SK-N-SH (cell line): ENCODE results near the gene THSD4. TPM values are rescaled to one million over a fixed set of nuclear protein-coding genes. Genes with fewer than 3 reads are reported as not detected.

Experiments used
- CTCF ChIA-PET: fragments of 300-600, 350-600 bp; formaldehyde crosslinking; extraction: SDS; loops from one replicate; lab custom pipeline; 2021; lab: Yijun Ruan, JAX
- POLR2A ChIA-PET: fragments of 350-600 bp; sonication (Branson Sonifier 250); formaldehyde crosslinking; extraction: SDS; loops from one replicate; lab custom pipeline; 2020; ENCODE audit warnings: antibody characterized with exemption, inconsistent platforms; lab: Yijun Ruan, JAX
- DNase-seq: peaks from one replicate; pipeline ENCODE4 v3.0.0; 2012
- H2AFZ ChIP-seq: fragments of 200-600 bp; sonication (generic); 2 replicates; pipeline ENCODE4 v1.8.1; 2016; ENCODE audit warnings: antibody characterized with exemption, mild to moderate bottlenecking, low read depth
- H3F3A ChIP-seq: fragments of 200-600 bp; sonication (generic); replicated peaks from 2 replicates; pipeline ENCODE3; 2016; ENCODE audit warnings: antibody characterized with exemption, mild to moderate bottlenecking; ENCODE audit not compliant: insufficient read depth
- H3K27ac ChIP-seq, 2 experiments: fragments of 200-500 bp in 1 of 2; fragments of 200-600 bp in 1 of 2; sonication (Bioruptor generic) in 1 of 2; sonication (generic), shearing (Covaris generic) in 1 of 2; 2 replicates each; pipeline versions ENCODE4 v1.5.1 to v1.6.1; 2014 to 2016; ENCODE audit warnings: low read depth in 2 of 2, inconsistent platforms in 1 of 2, low read length in 1 of 2, mild to moderate bottlenecking in 1 of 2, mixed read lengths in 1 of 2
- H3K27me3 ChIP-seq: fragments of 200-600 bp; sonication (generic), shearing (Covaris generic); 2 replicates; pipeline ENCODE4 v1.6.1; 2016; ENCODE audit warnings: mixed run types; ENCODE audit not compliant: insufficient read depth
- H3K36me3 ChIP-seq, 2 experiments: fragments of 200-500 bp in 1 of 2; fragments of 200-600 bp in 1 of 2; sonication (Bioruptor generic) in 1 of 2; sonication (generic) in 1 of 2; replicated peaks in 1 of 2; 2 replicates each; pipeline versions ENCODE3 to v1.5.1; 2014 to 2016; ENCODE audit warnings: low read length in 1 of 2, mild to moderate bottlenecking in 1 of 2; ENCODE audit not compliant: insufficient read depth in 2 of 2, control insufficient read depth in 1 of 2
- H3K4me1 ChIP-seq, 2 experiments: fragments of 200-500 bp in 1 of 2; fragments of 200-600 bp in 1 of 2; sonication (Bioruptor generic) in 1 of 2; sonication (generic), shearing (Covaris generic) in 1 of 2; 2 replicates each; pipeline versions ENCODE4 v1.5.1 to v1.6.1; 2014 to 2016; ENCODE audit warnings: low read depth in 1 of 2, low read length in 1 of 2, mixed run types in 1 of 2; ENCODE audit not compliant: insufficient read depth in 2 of 2, control insufficient read depth in 1 of 2
- H3K4me2 ChIP-seq: fragments of 200-600 bp; sonication (generic), shearing (Covaris generic); 2 replicates; pipeline ENCODE4 v1.6.1; 2017; ENCODE audit warnings: mixed run types
- H3K4me3 ChIP-seq, 2 experiments: fragments of 200-500 bp in 1 of 2; fragments of 200-600 bp in 1 of 2; sonication (Bioruptor generic) in 1 of 2; sonication (generic), shearing (Covaris generic) in 1 of 2; 2 replicates each; pipeline versions ENCODE4 v1.5.1 to v1.8.1; 2014 to 2016; ENCODE audit warnings: low read depth in 2 of 2, inconsistent platforms in 1 of 2, low read length in 1 of 2, mild to moderate bottlenecking in 1 of 2, mixed read lengths in 1 of 2, moderate library complexity in 1 of 2
- H3K79me2 ChIP-seq: fragments of 200-600 bp; sonication (generic); 2 replicates; pipeline ENCODE4 v1.8.1; 2017; ENCODE audit warnings: mild to moderate bottlenecking; ENCODE audit not compliant: insufficient read depth
- H3K9ac ChIP-seq: fragments of 200-600 bp; sonication (generic); 2 replicates; pipeline ENCODE4 v1.6.1; 2017; ENCODE audit warnings: mixed run types
- H3K9me2 ChIP-seq: fragments of 200-600 bp; sonication (generic); 2 replicates; pipeline ENCODE4 v1.6.1; 2017; ENCODE audit warnings: mixed run types
- H3K9me3 ChIP-seq: fragments of 200-600 bp; sonication (generic); 2 replicates; pipeline ENCODE4 v1.6.1; 2017; ENCODE audit warnings: mixed run types, mild to moderate bottlenecking, moderate library complexity
- H4K20me1 ChIP-seq: fragments of 200-600 bp; sonication (generic); 2 replicates; pipeline ENCODE4 v1.6.1; 2017; ENCODE audit warnings: mild to moderate bottlenecking, mixed run types; ENCODE audit not compliant: insufficient read depth
- FOXM1 ChIP-seq: IDR thresholded peaks from 2 replicates; pipeline ENCODE4 v1.4.0; 2012; ENCODE audit warnings: low read depth, mild to moderate bottlenecking
- GATA2 ChIP-seq: sonication (generic); formaldehyde crosslinking; IDR thresholded peaks from 2 replicates; pipeline ENCODE4 v1.5.0; 2020; ENCODE audit warnings: mild to moderate bottlenecking, missing genetic modification reagents
- NFIC ChIP-seq: IDR thresholded peaks from 2 replicates; pipeline ENCODE4 v1.4.0; 2012; ENCODE audit warnings: borderline replicate concordance
- NRF1 ChIP-seq: IDR thresholded peaks from 2 replicates; pipeline ENCODE4 v1.6.1; 2012; ENCODE audit warnings: low read depth, mild to moderate bottlenecking, low read length
- RAD21 ChIP-seq: IDR thresholded peaks from 2 replicates; pipeline ENCODE4 v1.6.1; 2012; ENCODE audit warnings: mild to moderate bottlenecking, low read length
- REST ChIP-seq: IDR thresholded peaks from 2 replicates; pipeline ENCODE4 v1.6.1; 2012; ENCODE audit warnings: mild to moderate bottlenecking, low read depth, low read length, moderate library complexity
- SIN3A ChIP-seq: IDR thresholded peaks from 2 replicates; pipeline ENCODE4 v1.6.1; 2012; ENCODE audit warnings: low read depth, mild to moderate bottlenecking, low read length, moderate library complexity, borderline replicate concordance
- TEAD4 ChIP-seq: IDR thresholded peaks from 2 replicates; pipeline ENCODE4 v1.4.0; 2012; ENCODE audit warnings: mild to moderate bottlenecking, borderline replicate concordance; ENCODE audit not compliant: insufficient read depth
- WGBS: methylation state at CpG from one replicate; pipeline ENCODE4 v1.1.6; 2017; ENCODE audit warnings: low lambda C conversion rate; 5-methylcytosine and 5-hydroxymethylcytosine counted together
- polyA plus RNA-seq, 3 experiments: library from polyadenylated mRNA; depleted of rRNA; stranded (reverse); fragments of >200 nt; gene quantifications; 2 replicates each; pipeline ENCODE4 v1.2.3, GENCODE V29; 2012
- TF ChIP-seq, protein P1 (sequence below): fragments of 200-600 bp; sonication (generic); IDR thresholded peaks from 2 replicates; pipeline ENCODE4 v1.6.1; 2017; ENCODE audit warnings: antibody characterized with exemption, mild to moderate bottlenecking, moderate library complexity
- TF ChIP-seq, protein P2 (sequence below): IDR thresholded peaks from 2 replicates; pipeline ENCODE4 v1.4.0; 2012; ENCODE audit warnings: low read depth, borderline replicate concordance

Gene THSD4
- polyA plus RNA-seq, 1 of the 3 experiments (the other 2 are of a cell fraction) = 79.1 TPM

- WGBS = 72% methylated on average over 16 of the region's 16 CpGs
- no peak overlapping the region for H3K4me3 ChIP-seq
- POLR2A ChIA-PET = no interaction called here
- no peak overlapping the region for H3K27ac ChIP-seq
- no peak overlapping the region for H3K9ac ChIP-seq
- no peak overlapping the region for H3K4me2 ChIP-seq
- H4K20me1 ChIP-seq = no peaks in the 10 kb centered on the region
- TF ChIP-seq NRF1 (no peak), NFIC (no peak)
- TF ChIP-seq, protein P1, sequence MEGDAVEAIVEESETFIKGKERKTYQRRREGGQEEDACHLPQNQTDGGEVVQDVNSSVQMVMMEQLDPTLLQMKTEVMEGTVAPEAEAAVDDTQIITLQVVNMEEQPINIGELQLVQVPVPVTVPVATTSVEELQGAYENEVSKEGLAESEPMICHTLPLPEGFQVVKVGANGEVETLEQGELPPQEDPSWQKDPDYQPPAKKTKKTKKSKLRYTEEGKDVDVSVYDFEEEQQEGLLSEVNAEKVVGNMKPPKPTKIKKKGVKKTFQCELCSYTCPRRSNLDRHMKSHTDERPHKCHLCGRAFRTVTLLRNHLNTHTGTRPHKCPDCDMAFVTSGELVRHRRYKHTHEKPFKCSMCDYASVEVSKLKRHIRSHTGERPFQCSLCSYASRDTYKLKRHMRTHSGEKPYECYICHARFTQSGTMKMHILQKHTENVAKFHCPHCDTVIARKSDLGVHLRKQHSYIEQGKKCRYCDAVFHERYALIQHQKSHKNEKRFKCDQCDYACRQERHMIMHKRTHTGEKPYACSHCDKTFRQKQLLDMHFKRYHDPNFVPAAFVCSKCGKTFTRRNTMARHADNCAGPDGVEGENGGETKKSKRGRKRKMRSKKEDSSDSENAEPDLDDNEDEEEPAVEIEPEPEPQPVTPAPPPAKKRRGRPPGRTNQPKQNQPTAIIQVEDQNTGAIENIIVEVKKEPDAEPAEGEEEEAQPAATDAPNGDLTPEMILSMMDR = no peak
- TF ChIP-seq, all 33 proteins: peak for 0
- Histone ChIP-seq H3K4me1 (no peaks in the 10 kb centered on the region), H3K27me3 (no peaks in the 10 kb centered on the region), H3K9me2 (no peaks in the 10 kb centered on the region), H3K9me3 (no peaks in the 10 kb centered on the region), H3K36me3 (peaks cover 0 to 4% of the 10 kb centered on the region in 2 experiments), H3F3A (no peaks in the 10 kb centered on the region), H3K79me2 (no peaks in the 10 kb centered on the region), H2AFZ (no peak overlapping the region)
- CTCF ChIA-PET = interaction anchor here (2.4 kb wide), 1 partner anchor 25 kb away, joined by 6 read pairs; no protein-coding TSS in a partner anchor
- DNase-seq = no peak
Observed at GRCh38 chr15:71411538-71412482, 296.5 kb downstream of the THSD4 start.

- Histone ChIP-seq H3F3A (no peaks in the 10 kb centered on the region), H3K9ac (no peak overlapping the region), H2AFZ (no peak overlapping the region), H3K9me2 (no peaks in the 10 kb centered on the region), H4K20me1 (no peaks in the 10 kb centered on the region), H3K27ac (no peak overlapping the region), H3K36me3 (peaks cover 3 to 4% of the 10 kb centered on the region in 2 experiments), H3K4me1 (no peaks in the 10 kb centered on the region), H3K4me3 (no peak overlapping the region), H3K4me2 (no peak overlapping the region), H3K79me2 (no peaks in the 10 kb centered on the region), H3K27me3 (no peaks in the 10 kb centered on the region), H3K9me3 (no peaks in the 10 kb centered on the region)
- WGBS = 96% methylated on average over 3 of the region's 3 CpGs
- POLR2A ChIA-PET = no interaction called here
- DNase-seq = no peak
- CTCF ChIA-PET = interaction anchor here (1.8 kb wide), 1 partner anchor 30 kb away, joined by 4 read pairs; no protein-coding TSS in a partner anchor
- TF ChIP-seq RAD21 (no peak), NFIC (no peak), TEAD4 (no peak), REST (no peak), GATA2 (CRISPR knock-in tag) (no peak), FOXM1 (no peak), SIN3A (no peak)
- TF ChIP-seq, protein P1 = no peak
- TF ChIP-seq, protein P2, sequence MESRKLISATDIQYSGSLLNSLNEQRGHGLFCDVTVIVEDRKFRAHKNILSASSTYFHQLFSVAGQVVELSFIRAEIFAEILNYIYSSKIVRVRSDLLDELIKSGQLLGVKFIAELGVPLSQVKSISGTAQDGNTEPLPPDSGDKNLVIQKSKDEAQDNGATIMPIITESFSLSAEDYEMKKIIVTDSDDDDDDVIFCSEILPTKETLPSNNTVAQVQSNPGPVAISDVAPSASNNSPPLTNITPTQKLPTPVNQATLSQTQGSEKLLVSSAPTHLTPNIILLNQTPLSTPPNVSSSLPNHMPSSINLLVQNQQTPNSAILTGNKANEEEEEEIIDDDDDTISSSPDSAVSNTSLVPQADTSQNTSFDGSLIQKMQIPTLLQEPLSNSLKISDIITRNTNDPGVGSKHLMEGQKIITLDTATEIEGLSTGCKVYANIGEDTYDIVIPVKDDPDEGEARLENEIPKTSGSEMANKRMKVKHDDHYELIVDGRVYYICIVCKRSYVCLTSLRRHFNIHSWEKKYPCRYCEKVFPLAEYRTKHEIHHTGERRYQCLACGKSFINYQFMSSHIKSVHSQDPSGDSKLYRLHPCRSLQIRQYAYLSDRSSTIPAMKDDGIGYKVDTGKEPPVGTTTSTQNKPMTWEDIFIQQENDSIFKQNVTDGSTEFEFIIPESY = no peak
Observed at GRCh38 chr15:71413419-71413818, 298.1 kb downstream of the THSD4 start.
